ENCODE results near the gene NAB2.

NAB2 gene

GRCh38 chr12:57127726-57128518, 39.0 kb downstream of the NAB2 start, which contains the start of gene LRP1:
LRP1 (plus strand) TSS chr12:57128483; CDS start chr12:57128965, 482 bp downstream.
- POLR2A ChIA-PET = interaction anchor here (0.6 to 2.6 kb wide), 37 partner anchors 9 to 819 kb away, joined by 3 to 27 read pairs (median 4); partner anchors contain the start of genes NAB2, NACA, NEMP1 and PTGES3
- peaks cover 10% of the 10 kb centered on the region for H3K4me1 ChIP-seq (ENCODE audit: control insufficient read depth, insufficient read depth, low read length)
- H3K4me3 ChIP-seq (ENCODE audit: low read depth, low read length) = peak within 1 kb of the TSS; percentile 71
- no peaks in the 10 kb centered on the region for H3K36me3 ChIP-seq (ENCODE audit: control insufficient read depth in 2 of 2, insufficient read depth in 1 of 2, low read length in 2 of 2)
- no peaks in the 10 kb centered on the region for H3K9me3 ChIP-seq (ENCODE audit: control insufficient read depth, insufficient read depth, low read depth, low read length)
- H3K27ac ChIP-seq (ENCODE audit: extremely low read depth, low read depth, low read length) = peak within 1 kb of the TSS; percentile 92
- CTCF ChIA-PET = interaction anchor here (0.5 to 8.9 kb wide), 9 partner anchors 9 to 112 kb away, joined by 3 to 259 read pairs (median 4); no protein-coding TSS in a partner anchor
- TF ChIP-seq ZBTB8A (tag by site-specific recombination; IDR thresholded peaks at IDR 0.05) = peak; percentile 92
- TF ChIP-seq ZNF394 (tag by site-specific recombination; IDR thresholded peaks at IDR 0.05; ENCODE audit: borderline replicate concordance) = 0 out of 2 replicates have a peak, but pooled peaks have one; percentile 16
- peak; percentile 62; the same call in 1 of the 2 replicates for TF ChIP-seq ZNF692 (tag by site-specific recombination; IDR thresholded peaks at IDR 0.05)
- no peak for TF ChIP-seq ZNF274 (IDR thresholded peaks at IDR 0.05; ENCODE audit: low read length)
- TF ChIP-seq ZNF274 (tag by site-specific recombination; IDR thresholded peaks at IDR 0.05; ENCODE audit: borderline replicate concordance) = no peak
- peak; percentile 30; the same call in 1 of the 2 replicates for TF ChIP-seq KLF10 (tag by site-specific recombination; IDR thresholded peaks at IDR 0.05)
- no peak for TF ChIP-seq ZNF660 (tag by site-specific recombination; IDR thresholded peaks at IDR 0.05)
- TF ChIP-seq PRDM4 (tag by site-specific recombination; IDR thresholded peaks at IDR 0.05) = no peak
- TF ChIP-seq ZNF121 (tag by site-specific recombination; IDR thresholded peaks at IDR 0.05) = no peak
- TF ChIP-seq KLF9 (tag by site-specific recombination; IDR thresholded peaks at IDR 0.05; ENCODE audit: low read depth) = peak; percentile 88
- peak; percentile 72 for TF ChIP-seq ZFHX2 (tag by site-specific recombination; conservative IDR thresholded peaks at IDR 0.05)
- TF ChIP-seq KLF1 (tag by site-specific recombination; IDR thresholded peaks at IDR 0.05) = peak; percentile 77; the same call in 1 of the 2 replicates
- TF ChIP-seq ZNF366 (tag by site-specific recombination; conservative IDR thresholded peaks at IDR 0.05) = no peak
- TF ChIP-seq WT1 (tag by site-specific recombination; IDR thresholded peaks at IDR 0.05) = no peak
- no peak for TF ChIP-seq ZNF362 (tag by site-specific recombination; IDR thresholded peaks at IDR 0.05)
- peak; percentile 83 for TF ChIP-seq KLF8 (tag by site-specific recombination; IDR thresholded peaks at IDR 0.05)
- no peak for TF ChIP-seq ZIC2 (tag by site-specific recombination; IDR thresholded peaks at IDR 0.05)
- TF ChIP-seq PATZ1 (tag by site-specific recombination; IDR thresholded peaks at IDR 0.05) = peak; percentile 82
- TF ChIP-seq TRIM28 (IDR thresholded peaks at IDR 0.05; ENCODE audit: borderline replicate concordance, low read length) = no peak
- no peak for TF ChIP-seq YY1 (tag by site-specific recombination; IDR thresholded peaks at IDR 0.05)
- TF ChIP-seq OSR2 (tag by site-specific recombination; IDR thresholded peaks at IDR 0.05) = no peak
- peak; percentile 96 for TF ChIP-seq ZBTB7A (tag by site-specific recombination; IDR thresholded peaks at IDR 0.05; ENCODE audit: low read depth)
- TF ChIP-seq EGR2 (tag by site-specific recombination; IDR thresholded peaks at IDR 0.05; ENCODE audit: low read depth) = peak; percentile 48; the same call in 1 of the 2 replicates
- no peak; the same call in 1 of the 2 replicates for TF ChIP-seq KLF17 (tag by site-specific recombination; IDR thresholded peaks at IDR 0.05)
- no peak for TF ChIP-seq ZBTB17 (tag by site-specific recombination; IDR thresholded peaks at IDR 0.05)
- no peak; the same call in 1 of the 2 replicates for TF ChIP-seq KLF7 (tag by site-specific recombination; IDR thresholded peaks at IDR 0.05; ENCODE audit: borderline replicate concordance)
- peak; percentile 45; the same call in 1 of the 2 replicates for TF ChIP-seq ZNF398 (tag by site-specific recombination; IDR thresholded peaks at IDR 0.05)
